T47D (cell line): ENCODE data around the gene TBC1D25.

Experiments used
- DNase-seq, 2 experiments: peaks; one replicate each; pipeline versions ENCODE4 v3.0.0 to v3.0.0-alpha.2; 2011 to 2012; ENCODE audit warnings: low read depth in 1 of 2, low spot score in 1 of 2
- JUND ChIP-seq: IDR thresholded peaks from 2 replicates; pipeline ENCODE4 v1.6.1; 2012; ENCODE audit warnings: low read depth
- in situ Hi-C: cut with HindIII; loops from 2 replicates; pipeline ENCODE4 v1.10.0; 2016; ENCODE audit warnings: low sequenced_read_pairs, low pct_unique_long_range_greater_than_20kb

TBC1D25 gene

GRCh38 chrX:48539345-48540027, at the start of gene TBC1D25:
TBC1D25 (plus strand) TSS chrX:48539714; CDS start chrX:48539798, 84 bp downstream.
- DNase-seq = peak; percentile 70 to 99
- TF ChIP-seq JUND = no peak
- in situ Hi-C loops = no loop called here

- DNase-seq = no peak
- TF ChIP-seq JUND = no peak
- in situ Hi-C loops = no loop called here
Observed at GRCh38 chrX:48489892-48490291, 49.6 kb upstream of the TBC1D25 start.

- no peak for TF ChIP-seq JUND
- in situ Hi-C loops = no loop called here
- DNase-seq = no peak
Observed at GRCh38 chrX:48490661-48491060, 48.9 kb upstream of the TBC1D25 start.

GRCh38 chrX:48491809-48492208, 47.7 kb upstream of the TBC1D25 start:
- in situ Hi-C loops = no loop called here
- DNase-seq = no peak
- TF ChIP-seq JUND = no peak

- in situ Hi-C loops = no loop called here
- no peak for DNase-seq
- TF ChIP-seq JUND = no peak
Observed at GRCh38 chrX:48492293-48492910, 47.1 kb upstream of the TBC1D25 start.

- TF ChIP-seq JUND = no peak
- in situ Hi-C loops = no loop called here
- DNase-seq = peak in 1 of 2 experiments; percentile 72
Observed at GRCh38 chrX:48493890-48494364, 45.6 kb upstream of the TBC1D25 start.

GRCh38 chrX:48496660-48497059, 42.9 kb upstream of the TBC1D25 start:
- no peak for DNase-seq
- in situ Hi-C loops = no loop called here
- TF ChIP-seq JUND = no peak

- no peak for DNase-seq
- no peak for TF ChIP-seq JUND
- in situ Hi-C loops = no loop called here
Observed at GRCh38 chrX:48497871-48498270, 41.6 kb upstream of the TBC1D25 start.

GRCh38 chrX:48498374-48498809, 41.1 kb upstream of the TBC1D25 start:
- TF ChIP-seq JUND = no peak
- in situ Hi-C loops = no loop called here
- no peak for DNase-seq

GRCh38 chrX:48504261-48504660, 35.3 kb upstream of the TBC1D25 start:
- no peak for DNase-seq
- no peak for TF ChIP-seq JUND
- in situ Hi-C loops = no loop called here

- TF ChIP-seq JUND = no peak
- in situ Hi-C loops = no loop called here
- DNase-seq = no peak
Observed at GRCh38 chrX:48505481-48505880, 34.0 kb upstream of the TBC1D25 start.

- DNase-seq = no peak
- no peak for TF ChIP-seq JUND
- in situ Hi-C loops = no loop called here
Observed at GRCh38 chrX:48507246-48507645, 32.3 kb upstream of the TBC1D25 start.

- TF ChIP-seq JUND = no peak
- in situ Hi-C loops = no loop called here
- DNase-seq = peak; percentile 85 to 88
Observed at GRCh38 chrX:48508400-48509244, 30.9 kb upstream of the TBC1D25 start, which contains the start of gene PORCN. PORCN (plus strand) TSS chrX:48508992; CDS start chrX:48509821, 829 bp downstream.
